Measurements from ENCODE around the gene COA5. TPM values are rescaled to one million over a fixed set of nuclear protein-coding genes. Genes with fewer than 3 reads are reported as not detected.

Gene COA5
- total RNA-seq, 1 experiment from 2014 or later, result 18.6 TPM

DNA sequence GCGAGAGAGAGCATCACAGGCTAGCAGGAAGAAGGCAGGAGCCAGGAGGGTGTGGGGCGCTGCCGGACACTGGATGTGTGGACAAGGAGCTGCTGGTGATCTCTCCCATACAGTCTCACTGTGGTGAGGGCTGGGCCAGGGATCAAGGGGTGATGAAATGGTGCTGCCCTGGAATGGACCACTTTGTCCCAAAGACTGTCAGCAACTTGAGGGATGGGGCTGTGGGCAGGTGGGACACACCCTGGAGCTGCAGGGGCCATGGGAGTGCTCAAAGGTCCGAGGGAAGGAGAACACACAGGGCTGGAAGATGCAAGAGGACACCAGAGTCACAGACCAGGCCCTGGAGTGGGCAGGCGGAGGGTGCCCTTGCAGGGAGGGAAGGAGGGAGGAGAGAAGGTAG lies 38.0 kb downstream of the COA5 start:
- no peak overlapping the region for H3K4me2 ChIP-seq (ENCODE audit: low read length)
- no peaks in the 10 kb centered on the region for H3K79me2 ChIP-seq (ENCODE audit: insufficient read depth, low read length)
- RAD21 ChIA-PET (ENCODE audit: low non-redundant PET in 1 of 2, low total read pairs in 2 of 2, uncharacterized antibody in 2 of 2, unreplicated experiment in 2 of 2), result no interaction called here
- CTCF ChIA-PET, result no interaction called here
- DNase-seq (ENCODE audit: low read depth, low spot score) (no peak), ATAC-seq (no peak)
- TF ChIP-seq, protein P1, sequence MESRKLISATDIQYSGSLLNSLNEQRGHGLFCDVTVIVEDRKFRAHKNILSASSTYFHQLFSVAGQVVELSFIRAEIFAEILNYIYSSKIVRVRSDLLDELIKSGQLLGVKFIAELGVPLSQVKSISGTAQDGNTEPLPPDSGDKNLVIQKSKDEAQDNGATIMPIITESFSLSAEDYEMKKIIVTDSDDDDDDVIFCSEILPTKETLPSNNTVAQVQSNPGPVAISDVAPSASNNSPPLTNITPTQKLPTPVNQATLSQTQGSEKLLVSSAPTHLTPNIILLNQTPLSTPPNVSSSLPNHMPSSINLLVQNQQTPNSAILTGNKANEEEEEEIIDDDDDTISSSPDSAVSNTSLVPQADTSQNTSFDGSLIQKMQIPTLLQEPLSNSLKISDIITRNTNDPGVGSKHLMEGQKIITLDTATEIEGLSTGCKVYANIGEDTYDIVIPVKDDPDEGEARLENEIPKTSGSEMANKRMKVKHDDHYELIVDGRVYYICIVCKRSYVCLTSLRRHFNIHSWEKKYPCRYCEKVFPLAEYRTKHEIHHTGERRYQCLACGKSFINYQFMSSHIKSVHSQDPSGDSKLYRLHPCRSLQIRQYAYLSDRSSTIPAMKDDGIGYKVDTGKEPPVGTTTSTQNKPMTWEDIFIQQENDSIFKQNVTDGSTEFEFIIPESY (IDR thresholded peaks at IDR 0.05; ENCODE audit: extremely low read depth, insufficient replicate concordance, low read length), result no peak
- TF ChIP-seq POLR2A (IDR thresholded peaks at IDR 0.05; ENCODE audit: borderline replicate concordance, extremely low read depth, insufficient read depth, insufficient read length) (no peak), FOSL1 (IDR thresholded peaks at IDR 0.05; ENCODE audit: low read depth) (no peak), SP1 (IDR thresholded peaks at IDR 0.05; ENCODE audit: low read depth) (no peak), ZNF274 (IDR thresholded peaks at IDR 0.05; ENCODE audit: low read depth, low read length) (no peak), POLR2AphosphoS5 (IDR thresholded peaks at IDR 0.05; ENCODE audit: low read depth, low read length) (no peak), JUND (IDR thresholded peaks at IDR 0.05) (no peak)
- TF ChIP-seq, protein P2, sequence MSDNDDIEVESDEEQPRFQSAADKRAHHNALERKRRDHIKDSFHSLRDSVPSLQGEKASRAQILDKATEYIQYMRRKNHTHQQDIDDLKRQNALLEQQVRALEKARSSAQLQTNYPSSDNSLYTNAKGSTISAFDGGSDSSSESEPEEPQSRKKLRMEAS (IDR thresholded peaks at IDR 0.05), result no peak
- TF ChIP-seq, protein P3, sequence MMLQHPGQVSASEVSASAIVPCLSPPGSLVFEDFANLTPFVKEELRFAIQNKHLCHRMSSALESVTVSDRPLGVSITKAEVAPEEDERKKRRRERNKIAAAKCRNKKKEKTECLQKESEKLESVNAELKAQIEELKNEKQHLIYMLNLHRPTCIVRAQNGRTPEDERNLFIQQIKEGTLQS (IDR thresholded peaks at IDR 0.05), result no peak
- no peaks in the 10 kb centered on the region for H3K9me2 ChIP-seq (ENCODE audit: insufficient read depth)
- no TSS peak for BruUV-seq (replicated peaks)
- POLR2A ChIA-PET, result no interaction called here
- H2AFZ ChIP-seq (ENCODE audit: low read depth, low read length, poor library complexity, severe bottlenecking), result no peak overlapping the region
- H3K4me1 ChIP-seq (ENCODE audit: control insufficient read depth in 1 of 2, insufficient read depth in 2 of 2, low read length in 2 of 2), result no peaks in the 10 kb centered on the region
- no peak overlapping the region for H3K27ac ChIP-seq (ENCODE audit: low read depth, low read length)
- H3K9ac ChIP-seq (ENCODE audit: low read length), result no peak overlapping the region
- no peaks in the 10 kb centered on the region for H4K20me1 ChIP-seq (ENCODE audit: insufficient read depth)
- no peaks in the 10 kb centered on the region for H3K9me3 ChIP-seq (ENCODE audit: control insufficient read depth in 1 of 2, insufficient read depth in 1 of 2, low read depth in 1 of 2, low read length in 2 of 2)
- intact Hi-C loops (cut with micrococcal nuclease), result no loop called here
- H3K36me3 ChIP-seq (ENCODE audit: control insufficient read depth in 1 of 2, insufficient read depth in 2 of 2, low read length in 2 of 2), result peaks cover 0 to 10% of the 10 kb centered on the region in 2 experiments; a peak in 1 of 4 replicates
- no peak overlapping the region for H3K4me3 ChIP-seq (replicated peaks in 1 of 2; ENCODE audit: low read depth in 1 of 2, low read length in 2 of 2)
- H3K27me3 ChIP-seq (ENCODE audit: insufficient read depth, low read length), result no peaks in the 10 kb centered on the region

All from HCT116 (cell line).